Keratinocyte (primary cell): ENCODE data around the gene LAS1L. TPM values are rescaled to one million over a fixed set of nuclear protein-coding genes. Genes with fewer than 3 reads are reported as not detected.

ENCODE experiments used
- DNase-seq: peaks from one replicate; pipeline ENCODE4 v3.0.0-alpha.2; 2011; ENCODE audit warnings: low read depth, missing footprints, low spot score
- FAIRE-seq: peaks from 2 replicates; lab custom pipeline; 2011; peaks lifted over from hg19 to GRCh38; lab: Jason Lieb, UNC
- H2AFZ ChIP-seq: 2 replicates; pipeline ENCODE4 v1.6.0; 2012; ENCODE audit warnings: low read length, control low read depth, inconsistent platforms; ENCODE audit not compliant: control insufficient read depth
- H3K27ac ChIP-seq: 2 replicates; pipeline ENCODE4 v1.5.1; 2011; ENCODE audit warnings: low read length; ENCODE audit not compliant: control insufficient read depth, insufficient read depth
- H3K27me3 ChIP-seq: 3 replicates; pipeline ENCODE4 v1.6.0; 2011; ENCODE audit warnings: low read length; ENCODE audit not compliant: control insufficient read depth, insufficient read depth; ENCODE audit errors: extremely low read depth
- H3K36me3 ChIP-seq, 2 experiments: 2 replicates in 1 of 2; 3 replicates in 1 of 2; pipeline ENCODE4 v1.5.1; 2011; ENCODE audit warnings: low read length in 2 of 2, mild to moderate bottlenecking in 1 of 2; ENCODE audit not compliant: control insufficient read depth in 2 of 2, insufficient read depth in 2 of 2; ENCODE audit errors: extremely low read depth in 1 of 2
- H3K4me1 ChIP-seq: 3 replicates; pipeline ENCODE4 v1.5.1; 2011; ENCODE audit warnings: low read length; ENCODE audit not compliant: control insufficient read depth, insufficient read depth; ENCODE audit errors: extremely low read depth
- H3K4me2 ChIP-seq: 3 replicates; pipeline ENCODE4 v1.6.0; 2011; ENCODE audit warnings: low read depth, low read length; ENCODE audit not compliant: control insufficient read depth, insufficient read depth; ENCODE audit errors: extremely low read depth
- H3K4me3 ChIP-seq, 3 experiments: fragments of 200-600 bp in 1 of 3; sonication (generic) in 1 of 3; 2 replicates in 2 of 3; 3 replicates in 1 of 3; pipeline ENCODE4 v1.5.1; 2011 to 2016; ENCODE audit warnings: low read length in 3 of 3, mild to moderate bottlenecking in 3 of 3, control low read depth in 2 of 3, inconsistent platforms in 1 of 3, low read depth in 1 of 3, mixed read lengths in 1 of 3, mixed run types in 1 of 3, moderate library complexity in 1 of 3; ENCODE audit not compliant: control insufficient read depth in 2 of 3, insufficient read depth in 2 of 3; ENCODE audit errors: extremely low read depth in 1 of 3
- H3K79me2 ChIP-seq: 2 replicates; pipeline ENCODE4 v1.6.0; 2012; ENCODE audit warnings: low read length; ENCODE audit not compliant: control insufficient read depth, insufficient read depth
- H3K9ac ChIP-seq: 3 replicates; pipeline ENCODE4 v1.6.0; 2011; ENCODE audit warnings: low read length; ENCODE audit not compliant: control insufficient read depth, insufficient read depth; ENCODE audit errors: extremely low read depth
- H3K9me1 ChIP-seq: 3 replicates; pipeline ENCODE4 v1.6.0; 2011; ENCODE audit warnings: low read length; ENCODE audit not compliant: control insufficient read depth, insufficient read depth; ENCODE audit errors: extremely low read depth
- H3K9me3 ChIP-seq: 2 replicates; pipeline ENCODE4 v1.5.1; 2012; ENCODE audit warnings: low read depth, low read length; ENCODE audit not compliant: control insufficient read depth
- H4K20me1 ChIP-seq: 3 replicates; pipeline ENCODE4 v1.6.0; 2011; ENCODE audit warnings: low read length; ENCODE audit not compliant: control insufficient read depth, insufficient read depth; ENCODE audit errors: extremely low read depth
- CTCF ChIP-seq, 3 experiments: IDR thresholded peaks in 1 of 3; conservative IDR thresholded peaks in 1 of 3; optimal IDR thresholded peaks in 1 of 3; 2 replicates in 2 of 3; 3 replicates in 1 of 3; pipeline versions ENCODE3 to v1.5.1; 2011; ENCODE audit warnings: low read length in 3 of 3, mild to moderate bottlenecking in 3 of 3, moderate library complexity in 2 of 3, control low read depth in 1 of 3, inconsistent platforms in 1 of 3; ENCODE audit not compliant: insufficient read depth in 2 of 3; ENCODE audit errors: extremely low read depth in 1 of 3
- EZH2 ChIP-seq: IDR thresholded peaks from one replicate; pipeline ENCODE4 v1.6.1; 2012; ENCODE audit warnings: inconsistent platforms, mild to moderate bottlenecking, low read length, moderate library complexity
- dilution Hi-C: fragments of 300-500 bp; cut with MboI; formaldehyde crosslinking; loops from one replicate; pipeline ENCODE4 v1.7.0; 2020; ENCODE audit warnings: low sequenced_read_pairs; ENCODE audit not compliant: extremely low pct_ligation_motif_present
- polyA plus RNA-seq, 5 experiments: library from polyadenylated mRNA; depleted of rRNA in 3 of 5; stranded (reverse) in 3 of 5; stranded (forward) in 1 of 5; unstranded in 1 of 5; fragments of >200 nt; gene quantifications; 1 replicate in 1 of 5; 2 replicates in 3 of 5; 3 replicates in 1 of 5; pipeline versions ENCODE4 v1.2.1 to v1.2.3, GENCODE V29; 2011 to 2012; ENCODE audit warnings: missing spikeins in 2 of 5, low read depth in 1 of 5, low replicate concordance in 1 of 5

LAS1L gene
- polyA plus RNA-seq, 1 donor (not counting 4 experiments of a cell fraction or from before 2014, with no cell fraction given), result 44.8 TPM

- Histone ChIP-seq H3K27ac (no peak overlapping the region), H2AFZ (no peak overlapping the region), H3K9ac (no peak overlapping the region), H3K36me3 (no peaks in the 10 kb centered on the region), H3K9me1 (no peaks in the 10 kb centered on the region), H3K4me3 (no peak overlapping the region), H3K4me1 (no peaks in the 10 kb centered on the region), H3K79me2 (no peaks in the 10 kb centered on the region), H3K9me3 (no peaks in the 10 kb centered on the region), H3K27me3 (no peaks in the 10 kb centered on the region), H4K20me1 (no peaks in the 10 kb centered on the region), H3K4me2 (no peak overlapping the region)
- dilution Hi-C loops, result no loop called here
- no peak for FAIRE-seq
- no peak for TF ChIP-seq EZH2
- TF ChIP-seq CTCF (optimal IDR thresholded peaks at IDR 0.05 in 1 of 3, IDR thresholded peaks at IDR 0.05 in 1 of 3, conservative IDR thresholded peaks at IDR 0.05 in 1 of 3; ENCODE audit: extremely low read depth in 1 of 3, insufficient read depth in 2 of 3, low read length in 3 of 3), result no peak
- DNase-seq, result no peak
These were observed 17.1 kb upstream of the LAS1L start for GRCh38 chrX:65551489-65552339.

- TF ChIP-seq EZH2, result no peak
- no peak for TF ChIP-seq CTCF (optimal IDR thresholded peaks at IDR 0.05 in 1 of 3, IDR thresholded peaks at IDR 0.05 in 1 of 3, conservative IDR thresholded peaks at IDR 0.05 in 1 of 3; ENCODE audit: extremely low read depth in 1 of 3, insufficient read depth in 2 of 3, low read length in 3 of 3)
- Histone ChIP-seq H3K9me1 (no peaks in the 10 kb centered on the region), H3K4me2 (no peak overlapping the region), H3K79me2 (no peaks in the 10 kb centered on the region), H2AFZ (no peak overlapping the region), H3K4me1 (no peaks in the 10 kb centered on the region), H3K27me3 (no peaks in the 10 kb centered on the region), H3K36me3 (no peaks in the 10 kb centered on the region), H4K20me1 (no peaks in the 10 kb centered on the region), H3K9me3 (no peaks in the 10 kb centered on the region), H3K4me3 (no peak overlapping the region), H3K9ac (no peak overlapping the region), H3K27ac (no peak overlapping the region)
- FAIRE-seq, result no peak
- dilution Hi-C loops, result no loop called here
- DNase-seq, result no peak
These were observed 16.5 kb upstream of the LAS1L start for GRCh38 chrX:65551086-65551485.
